PC-3 (cell line): ENCODE results near the gene FAM107B.

Experiments
- EZH2 ChIP-seq: fragments of 300-600 bp; sonication (generic); IDR thresholded peaks from one replicate; pipeline ENCODE4 v1.6.1; 2017; ENCODE audit warnings: antibody characterized with exemption, mild to moderate bottlenecking, low read length; ENCODE audit not compliant: unreplicated experiment
- EZH2phosphoT487 ChIP-seq: fragments of 300-600 bp; sonication (generic); IDR thresholded peaks from 2 replicates; pipeline ENCODE4 v1.6.1; 2018; ENCODE audit warnings: mild to moderate bottlenecking, antibody characterized with exemption, low read length, borderline replicate concordance
- TF ChIP-seq, protein P1 (sequence below): fragments of 300-600 bp; sonication (generic); conservative IDR thresholded peaks from 2 replicates; pipeline ENCODE4 v1.5.1; 2017; ENCODE audit warnings: antibody characterized with exemption, low read depth, mild to moderate bottlenecking, low read length

DNA sequence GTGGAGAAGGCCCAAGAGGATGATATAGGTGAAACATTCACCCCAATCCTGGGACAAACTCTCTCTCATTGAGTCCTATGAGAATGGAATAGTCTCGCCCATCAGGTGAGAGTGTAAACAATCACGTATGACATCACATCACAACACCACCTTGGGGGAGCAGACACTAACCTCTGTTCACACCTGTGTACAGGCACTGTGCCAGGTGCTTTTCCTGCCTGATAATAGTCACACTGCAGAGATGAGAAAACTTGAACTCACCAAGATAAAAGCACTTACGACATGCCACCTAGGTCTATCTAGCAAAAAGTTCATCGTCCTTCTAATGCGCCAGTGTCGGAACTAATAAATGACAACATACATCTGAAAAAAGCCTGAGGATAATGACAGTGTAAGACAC is 187.8 kb downstream of the FAM107B start:
- TF ChIP-seq EZH2phosphoT487 (no peak), EZH2 (no peak)
- TF ChIP-seq, protein P1, sequence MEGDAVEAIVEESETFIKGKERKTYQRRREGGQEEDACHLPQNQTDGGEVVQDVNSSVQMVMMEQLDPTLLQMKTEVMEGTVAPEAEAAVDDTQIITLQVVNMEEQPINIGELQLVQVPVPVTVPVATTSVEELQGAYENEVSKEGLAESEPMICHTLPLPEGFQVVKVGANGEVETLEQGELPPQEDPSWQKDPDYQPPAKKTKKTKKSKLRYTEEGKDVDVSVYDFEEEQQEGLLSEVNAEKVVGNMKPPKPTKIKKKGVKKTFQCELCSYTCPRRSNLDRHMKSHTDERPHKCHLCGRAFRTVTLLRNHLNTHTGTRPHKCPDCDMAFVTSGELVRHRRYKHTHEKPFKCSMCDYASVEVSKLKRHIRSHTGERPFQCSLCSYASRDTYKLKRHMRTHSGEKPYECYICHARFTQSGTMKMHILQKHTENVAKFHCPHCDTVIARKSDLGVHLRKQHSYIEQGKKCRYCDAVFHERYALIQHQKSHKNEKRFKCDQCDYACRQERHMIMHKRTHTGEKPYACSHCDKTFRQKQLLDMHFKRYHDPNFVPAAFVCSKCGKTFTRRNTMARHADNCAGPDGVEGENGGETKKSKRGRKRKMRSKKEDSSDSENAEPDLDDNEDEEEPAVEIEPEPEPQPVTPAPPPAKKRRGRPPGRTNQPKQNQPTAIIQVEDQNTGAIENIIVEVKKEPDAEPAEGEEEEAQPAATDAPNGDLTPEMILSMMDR = no peak
